Middle frontal gyrus (tissue), 1 donor: ENCODE data around the gene HOXB13.
"Not testable (repeated sequence)": the region's sequence is repeated elsewhere in the genome, so short reads cannot be mapped to it uniquely, and the experiment has no call there.

Experiments used
- DNase-seq: peaks from one replicate; pipeline ENCODE4 v3.0.0-alpha.2; 2015; ENCODE audit warnings: low spot score; ENCODE audit errors: extremely low spot score

The HOXB13 gene

DNA sequence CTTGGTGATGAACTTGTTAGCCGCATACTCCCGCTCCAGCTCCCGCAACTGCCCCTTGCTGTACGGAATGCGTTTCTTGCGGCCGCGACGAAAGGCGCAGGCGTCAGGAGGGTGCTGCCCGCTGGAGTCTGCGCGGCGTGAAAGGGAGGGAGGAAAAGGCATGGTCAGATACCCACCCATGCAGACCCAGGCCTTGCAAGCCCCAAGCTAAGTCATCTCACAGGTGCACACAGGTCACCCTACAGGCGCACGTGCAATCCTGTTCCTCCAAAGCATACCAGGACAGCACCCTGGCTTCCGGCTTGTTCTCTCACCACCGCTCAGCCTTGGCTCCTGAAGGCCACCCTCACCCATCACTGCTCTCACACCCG lies 1.6 kb downstream of the HOXB13 start:
- DNase-seq: no peak

DNA sequence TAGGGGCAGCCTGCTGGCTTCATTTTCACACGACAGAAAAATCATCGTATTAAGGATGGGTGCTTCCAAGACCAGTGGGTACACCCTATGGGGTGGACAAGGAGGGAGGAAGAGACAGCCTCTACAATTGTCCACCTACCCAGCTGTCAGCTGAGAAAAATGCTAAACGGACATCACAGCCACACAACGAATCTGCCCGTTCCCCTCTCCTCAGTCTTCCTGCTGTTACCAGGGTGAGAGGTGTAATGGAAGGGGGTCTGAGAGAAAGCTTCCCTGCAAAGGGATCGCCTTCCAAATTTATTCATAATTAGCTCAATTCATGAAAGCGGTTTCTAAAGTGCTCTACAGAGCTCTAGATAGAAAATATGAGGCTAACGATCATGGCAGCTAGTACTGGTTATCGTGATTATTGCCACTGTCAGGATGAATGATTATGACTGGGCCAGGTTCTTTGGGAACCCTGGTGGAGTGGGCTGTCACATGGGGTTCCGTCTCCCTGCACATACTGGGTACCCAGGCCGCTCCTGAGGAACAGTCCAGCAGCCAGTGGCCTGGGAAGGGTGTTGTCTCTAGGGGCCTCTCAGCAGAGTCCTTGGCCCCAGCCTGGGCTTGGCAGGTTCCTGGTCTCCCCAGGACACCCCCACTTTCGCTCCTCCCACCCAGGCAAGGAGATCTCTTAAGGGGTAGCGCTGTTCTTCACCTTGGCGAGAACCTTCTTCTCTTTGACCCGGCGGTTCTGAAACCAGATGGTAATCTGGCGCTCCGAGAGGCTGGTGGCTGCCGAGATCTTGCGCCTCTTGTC lies 2.2 kb downstream of the HOXB13 start:
- DNase-seq: no peak

DNA sequence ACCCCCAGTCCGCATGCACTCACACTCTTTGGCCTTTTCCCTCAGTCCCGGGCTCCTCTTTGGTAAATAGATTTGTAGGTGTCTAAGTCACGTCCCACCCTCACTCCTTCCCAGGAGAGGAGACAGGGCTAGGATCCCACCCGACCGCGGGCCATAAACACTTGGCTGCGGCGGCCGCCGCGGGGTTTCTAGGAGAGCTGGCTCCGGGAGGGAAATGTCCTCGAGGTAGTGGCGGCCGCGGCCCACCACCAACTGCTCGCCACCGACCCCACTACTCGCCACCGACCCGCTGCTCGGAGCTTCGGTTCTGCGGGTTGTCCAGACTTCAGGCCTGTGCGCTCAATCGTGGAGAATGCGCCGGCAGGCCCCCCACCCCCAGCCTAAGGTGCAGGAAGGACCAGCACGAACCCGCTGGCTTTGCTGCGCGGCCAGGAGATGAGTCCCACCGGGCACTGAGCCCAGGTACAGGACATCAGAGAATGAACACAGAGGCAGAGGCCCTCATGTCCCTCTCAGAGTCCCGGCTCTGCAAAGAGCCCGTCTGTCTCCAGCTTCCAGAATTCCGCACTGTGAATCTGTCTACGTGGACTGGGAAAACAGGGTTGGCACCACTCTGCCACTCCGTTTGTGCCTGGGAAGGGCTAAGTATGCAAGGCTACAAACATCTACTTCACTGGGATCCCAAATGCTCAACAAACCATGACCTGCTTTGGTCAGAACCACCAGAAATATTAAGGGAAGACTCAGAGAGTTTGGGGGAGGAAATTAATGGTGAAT lies 3.1 kb downstream of the HOXB13 start:
- DNase-seq: no peak

DNA sequence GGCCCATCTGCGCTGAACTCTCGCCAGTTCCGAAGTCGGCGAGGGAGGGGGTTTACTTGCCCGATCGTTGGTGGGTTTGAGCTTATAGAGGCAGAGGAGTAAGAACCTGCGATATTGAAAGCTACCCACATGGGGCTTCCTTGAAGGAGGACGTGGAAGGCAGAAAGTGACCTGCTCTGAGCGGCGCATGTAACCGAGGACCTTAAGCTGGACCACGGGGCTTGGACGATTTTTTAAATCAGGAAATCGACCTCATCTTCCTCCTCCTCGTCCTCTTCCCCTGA lies 3.6 kb downstream of the HOXB13 start:
- no peak for DNase-seq

DNA sequence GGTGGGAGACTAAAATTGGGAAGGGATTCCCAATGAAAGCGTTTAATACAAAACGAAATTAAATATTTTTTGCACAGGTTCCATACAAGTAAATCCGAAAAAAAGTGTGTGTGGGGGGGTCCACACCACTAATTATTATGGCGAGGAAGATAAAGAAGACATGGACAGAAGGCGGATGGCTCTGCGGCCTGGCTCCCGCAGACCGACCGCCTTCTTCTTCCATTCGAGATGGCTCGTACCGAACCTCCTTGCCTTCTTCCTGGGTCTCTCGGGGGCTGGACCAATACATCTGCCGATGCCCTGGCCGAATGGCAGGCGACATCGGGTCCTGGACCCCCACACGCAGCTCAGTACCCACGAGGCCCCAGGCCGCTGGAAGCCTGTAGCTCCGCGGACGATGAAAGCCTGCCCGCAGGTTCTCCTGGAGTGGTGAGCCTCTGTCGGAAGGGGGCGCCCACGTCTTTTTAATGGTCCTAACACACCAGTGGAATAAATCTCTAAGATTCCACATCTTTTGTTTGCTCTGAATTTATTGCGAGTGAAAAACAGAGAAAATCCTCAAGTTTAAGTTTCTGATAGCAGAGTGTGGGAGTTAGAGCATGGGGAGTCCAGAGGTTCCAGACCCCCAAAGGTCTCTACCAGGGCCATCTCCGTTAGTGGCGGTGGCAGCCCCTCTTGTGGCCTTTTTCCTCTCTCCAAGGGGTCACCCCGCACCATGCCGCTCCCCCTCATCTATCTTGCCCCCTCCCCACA lies 4.1 kb downstream of the HOXB13 start:
- peak; percentile 32 for DNase-seq

DNA sequence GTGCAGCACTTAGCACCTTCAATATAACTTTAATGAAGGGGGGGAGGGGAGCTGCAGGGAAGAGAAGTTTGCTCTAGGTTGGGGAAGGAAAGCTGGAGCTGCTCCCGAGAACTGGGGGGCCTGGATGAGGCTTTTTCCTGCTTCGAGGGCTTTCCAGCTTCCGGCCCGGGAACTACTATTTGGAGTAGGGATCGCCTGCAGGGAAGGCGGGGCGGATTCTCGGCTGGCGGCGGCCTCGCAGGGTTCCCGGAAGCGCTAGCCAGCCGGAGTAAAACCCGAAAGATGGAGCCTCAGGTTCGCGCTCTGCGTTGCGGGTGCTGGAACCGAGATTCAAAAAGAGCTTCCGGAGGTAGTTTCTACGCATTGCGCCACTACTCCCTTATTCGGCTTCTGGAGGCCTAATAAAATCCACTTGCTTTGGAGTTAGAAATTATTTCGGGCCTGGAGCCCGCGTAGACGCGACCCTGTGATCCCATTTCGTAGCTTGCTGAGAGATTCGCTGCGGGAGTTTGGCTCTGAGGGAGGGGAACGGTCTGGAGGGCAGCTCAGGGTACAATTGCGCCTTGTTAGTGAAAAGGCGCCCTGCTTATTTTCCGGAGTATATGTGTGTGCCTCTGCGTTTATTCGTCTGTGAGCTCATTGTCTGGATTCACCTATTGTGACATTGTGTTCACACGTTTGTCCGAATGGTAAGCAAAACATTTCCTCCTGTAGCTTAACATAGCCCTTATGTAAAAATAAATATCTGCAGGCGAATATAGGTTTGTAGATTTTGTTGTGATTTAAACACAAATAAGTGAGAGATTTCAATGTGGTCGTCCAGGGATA lies 4.9 kb downstream of the HOXB13 start:
- no peak for DNase-seq

DNA sequence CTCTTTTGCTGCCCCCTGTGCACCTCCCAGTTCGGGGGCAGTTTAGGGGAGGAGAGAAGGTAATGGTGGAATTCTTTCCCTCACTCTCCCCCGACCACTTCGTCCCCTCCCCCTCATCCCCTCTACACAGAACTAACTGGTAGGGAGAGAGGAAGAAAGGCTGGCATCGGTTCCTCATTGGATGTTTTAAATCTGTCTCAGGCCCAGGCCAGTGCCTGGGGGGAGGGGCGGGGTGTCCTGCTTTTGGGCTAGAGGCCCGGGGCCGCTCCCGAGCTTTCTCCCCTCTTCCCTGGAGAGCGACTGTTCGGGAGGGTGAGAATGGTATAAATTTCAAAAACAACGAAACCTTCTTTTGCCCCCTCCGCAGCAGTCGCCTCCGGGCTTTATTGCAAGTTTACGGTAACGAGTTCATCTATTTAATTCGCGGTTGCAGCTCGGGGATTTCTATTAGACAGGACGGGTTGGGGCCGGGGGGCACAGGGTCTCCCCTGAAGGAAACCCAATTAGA lies 5.6 kb downstream of the HOXB13 start, which contains the start of gene PRAC2:
Gene PRAC2 (plus strand): TSS at position 271 of the 508 bp plus-strand sequence. CDS start 1,226 bp downstream, outside the sequence.
- DNase-seq: no peak

DNA sequence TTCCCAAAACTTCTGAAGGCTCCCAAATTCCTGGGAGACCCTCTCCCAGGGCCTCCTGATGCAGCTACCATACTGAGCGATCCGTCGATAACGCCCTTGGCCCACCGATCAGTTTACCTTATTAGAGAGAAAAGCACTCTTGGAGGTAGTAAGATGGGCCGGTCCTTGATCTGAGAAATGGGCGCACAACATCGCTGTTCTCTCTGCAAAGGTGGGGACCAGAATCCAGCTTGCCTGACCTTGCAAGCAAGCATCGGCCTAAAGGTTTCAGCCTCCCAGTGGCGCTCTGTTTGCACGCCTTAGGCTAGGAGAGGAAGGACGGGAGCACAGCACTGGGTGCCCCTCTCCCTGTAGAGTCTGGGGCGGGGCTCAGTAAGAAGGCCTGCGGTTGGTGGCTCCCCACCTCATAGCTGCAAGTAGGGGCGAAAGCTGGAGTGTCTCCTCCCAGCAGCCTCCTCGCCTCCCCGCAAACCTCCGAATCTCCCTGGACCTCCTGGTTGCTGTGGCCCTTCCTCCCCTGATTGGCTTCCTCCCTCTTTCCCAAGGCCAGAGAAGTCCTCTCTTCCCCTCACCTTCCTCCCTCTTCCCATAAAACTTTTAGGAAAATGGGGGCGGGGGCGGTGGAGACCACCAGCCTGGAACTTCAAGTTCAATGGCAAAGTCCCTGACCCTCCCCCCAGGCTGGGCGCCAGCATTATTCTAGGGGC lies 6.2 kb downstream of the HOXB13 start, which contains the start of gene PRAC1:
Gene PRAC1 (minus strand): TSS at position 318 of the 707 bp plus-strand sequence. CDS start 126 bp downstream, at position 192.
- no peak for DNase-seq

DNA sequence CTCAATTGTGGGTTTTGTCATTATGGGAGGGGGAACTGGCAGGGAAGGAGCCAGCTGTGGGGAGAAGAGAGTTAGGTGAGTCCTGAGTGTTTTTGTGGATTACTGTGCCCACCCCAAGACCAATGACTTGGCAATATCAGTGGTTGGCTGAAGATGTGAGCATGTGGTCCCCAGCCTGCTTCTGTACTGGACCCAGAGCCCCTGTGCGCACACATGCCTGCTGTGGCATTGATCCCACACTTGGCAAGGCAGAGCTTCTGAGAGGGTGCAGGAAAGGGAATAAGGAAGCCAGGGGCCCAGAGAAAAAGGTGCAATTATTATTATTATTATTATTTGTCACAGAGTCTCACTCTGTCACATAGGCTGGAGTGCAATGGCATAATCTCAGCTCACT lies 7.5 kb downstream of the HOXB13 start:
- no peak for DNase-seq

DNA sequence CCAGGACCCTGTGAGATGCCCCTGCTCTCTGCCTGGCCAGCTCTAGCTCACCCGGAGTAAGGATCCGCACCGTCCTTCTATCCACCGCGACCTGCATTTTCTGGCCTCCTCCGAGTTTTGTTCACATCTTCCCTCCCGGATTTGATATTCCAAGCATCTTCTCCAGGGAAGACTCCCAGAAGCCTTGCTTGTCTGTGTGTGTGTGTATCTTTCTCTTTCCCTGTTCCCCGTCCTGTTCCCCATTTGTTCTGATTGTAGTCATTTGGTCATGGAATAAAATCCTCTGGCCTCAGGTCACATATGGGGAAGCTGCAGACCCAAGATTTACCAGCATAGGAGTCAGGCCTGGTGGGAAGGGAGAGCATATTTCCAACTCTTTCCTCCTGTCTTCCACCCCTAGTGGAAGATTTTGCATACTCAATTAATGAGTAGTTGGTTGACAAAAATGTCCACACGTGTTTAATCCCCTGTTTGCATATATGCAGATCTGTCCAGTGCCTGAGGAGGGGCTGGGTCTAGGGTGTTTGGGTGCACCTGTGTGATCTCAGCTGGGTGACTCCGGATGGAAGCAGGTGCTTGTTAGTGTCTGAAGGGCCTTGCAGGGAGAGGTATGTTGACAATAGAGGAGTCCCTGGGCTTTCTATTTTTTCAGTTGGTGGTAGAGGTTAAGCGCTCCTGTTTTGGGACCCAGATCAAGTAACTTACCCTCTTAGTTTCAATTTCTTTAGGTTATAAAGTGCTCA lies 8.1 kb downstream of the HOXB13 start:
- no peak for DNase-seq

DNA sequence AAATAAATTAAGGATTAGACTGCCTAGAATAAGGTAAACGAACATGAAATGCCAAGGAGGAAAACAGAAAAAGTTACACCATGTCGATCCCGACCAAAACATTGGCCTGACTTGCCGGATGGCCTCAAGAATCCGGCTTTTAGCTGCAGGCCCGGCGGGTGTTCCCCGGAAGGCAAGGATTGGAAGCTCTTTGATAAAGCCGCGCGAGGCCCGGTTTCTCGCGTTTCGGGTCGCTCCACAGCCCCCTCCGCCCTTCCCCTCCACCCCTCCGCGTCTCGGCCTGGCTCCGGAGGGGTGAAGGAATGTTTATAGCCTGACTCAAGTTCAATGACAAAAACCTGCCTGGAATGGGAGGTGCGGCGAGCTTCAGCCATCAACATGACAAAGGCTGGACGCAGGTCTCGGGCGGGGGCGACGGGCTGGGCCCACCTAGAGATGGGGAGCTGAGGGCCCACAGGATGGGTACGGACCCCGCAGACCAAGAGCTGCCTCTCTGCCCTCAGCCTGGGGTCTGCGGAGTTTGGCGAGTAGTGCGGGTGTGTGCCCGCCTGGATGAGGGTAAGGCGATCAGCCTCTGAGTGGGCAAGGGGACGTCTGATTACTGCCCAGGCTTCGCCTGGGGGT lies 8.8 kb downstream of the HOXB13 start:
- no peak for DNase-seq

DNA sequence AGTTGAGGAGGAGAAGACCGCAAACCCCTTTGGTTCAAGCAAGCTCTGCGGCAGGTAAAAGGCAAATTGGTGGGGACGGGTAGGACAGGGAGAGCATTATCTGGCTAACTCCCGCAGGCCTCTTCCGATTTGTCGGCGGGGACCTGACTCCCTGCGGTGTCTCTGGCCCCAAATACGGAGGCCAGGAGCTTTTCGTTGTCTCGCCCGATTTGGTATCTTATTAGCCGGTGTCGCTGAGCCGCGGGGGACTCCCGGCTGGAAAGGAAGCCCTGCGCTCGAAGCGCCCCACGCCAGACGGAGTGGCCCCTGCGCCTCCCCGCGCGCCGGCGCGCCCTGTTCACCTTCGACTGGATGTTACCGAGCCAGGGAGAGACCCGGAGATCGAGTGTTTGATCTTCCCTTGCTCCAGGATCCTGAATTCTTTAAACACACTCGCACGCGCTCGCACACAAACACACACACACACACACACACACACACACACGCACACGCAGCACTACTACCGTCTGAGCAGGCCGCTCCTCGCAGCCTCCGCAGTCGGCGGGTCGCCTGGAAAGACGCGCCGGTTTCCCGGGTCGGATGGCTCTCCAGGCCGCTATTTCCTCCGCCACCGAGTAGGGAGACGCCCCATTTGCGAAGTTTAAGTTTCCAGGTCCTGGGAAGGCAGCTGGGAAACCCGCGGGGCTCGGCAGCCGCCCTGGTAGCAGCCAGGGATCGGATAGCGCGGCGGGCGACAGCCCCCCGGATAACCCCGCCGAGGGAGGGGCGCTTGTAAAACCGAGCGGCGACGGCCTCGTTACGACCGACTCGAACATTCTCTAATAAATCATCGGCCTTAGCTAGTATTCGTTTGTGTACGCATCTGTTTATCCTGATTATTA lies 9.5 kb downstream of the HOXB13 start:
- DNase-seq: no peak

DNA sequence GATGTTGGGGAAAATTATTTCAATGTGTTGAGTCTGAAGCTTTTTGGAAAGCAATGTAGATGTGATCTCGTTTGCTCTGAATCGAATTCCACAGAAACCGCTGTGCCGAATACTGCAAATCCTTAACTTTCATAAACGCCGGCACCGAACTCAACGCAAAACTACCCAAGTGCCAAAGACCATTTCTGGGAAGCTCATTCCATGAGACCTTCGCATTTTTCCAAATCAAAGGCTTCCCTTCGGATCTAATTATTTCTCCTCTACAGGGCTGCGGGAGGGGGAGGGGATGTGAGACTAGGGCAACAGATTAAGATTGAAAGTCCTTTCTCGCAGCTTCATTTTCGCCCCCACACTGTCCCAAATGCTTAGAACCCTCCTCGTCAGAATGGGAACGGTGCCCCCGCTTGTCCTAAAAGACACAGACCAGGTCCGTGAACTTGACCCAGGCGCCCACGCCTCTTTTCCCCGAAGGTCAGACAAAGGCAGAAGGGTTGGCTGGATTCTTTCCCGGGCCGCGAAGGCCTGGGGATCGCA lies 10.3 kb downstream of the HOXB13 start:
- no peak for DNase-seq

DNA sequence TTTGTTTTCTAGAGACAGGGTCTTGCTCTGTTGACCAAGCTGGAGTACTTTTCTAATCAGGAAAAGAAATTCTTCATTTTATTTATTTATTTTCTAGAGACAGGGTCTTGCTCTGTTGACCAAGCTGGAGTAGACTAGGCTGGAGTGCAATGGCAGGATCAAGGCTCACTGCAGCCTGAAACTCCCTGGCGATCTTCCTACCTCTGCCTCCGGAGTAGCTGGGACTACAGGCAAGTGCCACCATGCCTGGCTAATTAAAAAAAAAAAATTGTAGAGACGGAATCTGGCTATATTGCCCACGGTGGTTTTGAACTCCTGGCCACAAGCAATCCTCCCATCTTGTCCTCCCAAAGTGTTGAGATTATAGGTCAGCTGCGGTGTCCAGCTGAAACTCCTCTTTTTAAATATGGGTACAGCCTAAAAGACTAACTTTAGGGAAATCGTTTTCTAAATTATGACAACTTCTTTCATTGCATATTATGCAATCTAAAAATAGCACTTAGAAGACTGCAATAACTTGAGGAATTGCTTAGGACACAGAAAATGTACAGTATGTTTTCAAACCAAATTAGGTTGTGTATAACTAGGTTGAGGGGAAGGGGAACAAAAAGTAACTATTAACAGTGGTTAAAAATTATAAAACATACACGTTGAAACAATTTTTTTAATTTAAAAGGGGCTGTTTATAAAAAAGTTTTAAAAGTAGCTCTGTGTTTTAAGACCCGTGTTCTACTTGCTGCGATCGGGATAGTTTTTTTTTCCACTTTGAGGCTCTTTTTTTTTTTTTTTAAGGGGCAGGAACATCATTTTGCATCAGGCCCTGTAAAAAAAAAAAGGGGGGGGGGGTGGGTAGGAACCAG lies 11.0 kb downstream of the HOXB13 start:
- no peak for DNase-seq

DNA sequence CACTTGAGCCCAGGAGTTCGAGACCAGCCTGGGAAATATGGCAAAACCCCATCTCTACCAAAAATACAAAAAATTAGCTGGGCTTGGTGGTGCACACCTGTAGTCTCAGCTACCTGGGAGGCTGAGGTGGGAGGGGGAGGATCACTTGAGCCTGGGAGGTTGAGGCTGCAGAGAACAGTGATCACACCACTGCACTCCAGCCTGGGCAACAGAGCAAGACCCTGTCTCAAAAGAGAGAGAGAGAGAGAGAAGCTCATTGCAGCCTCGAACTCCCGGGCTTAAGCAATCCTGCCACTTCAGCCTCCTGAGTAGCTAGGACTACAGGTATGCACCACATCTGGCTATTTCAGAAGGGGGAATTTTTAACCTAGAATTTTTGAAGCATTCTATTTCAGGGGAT lies 12.0 kb downstream of the HOXB13 start:
- not testable (repeated sequence) for DNase-seq

DNA sequence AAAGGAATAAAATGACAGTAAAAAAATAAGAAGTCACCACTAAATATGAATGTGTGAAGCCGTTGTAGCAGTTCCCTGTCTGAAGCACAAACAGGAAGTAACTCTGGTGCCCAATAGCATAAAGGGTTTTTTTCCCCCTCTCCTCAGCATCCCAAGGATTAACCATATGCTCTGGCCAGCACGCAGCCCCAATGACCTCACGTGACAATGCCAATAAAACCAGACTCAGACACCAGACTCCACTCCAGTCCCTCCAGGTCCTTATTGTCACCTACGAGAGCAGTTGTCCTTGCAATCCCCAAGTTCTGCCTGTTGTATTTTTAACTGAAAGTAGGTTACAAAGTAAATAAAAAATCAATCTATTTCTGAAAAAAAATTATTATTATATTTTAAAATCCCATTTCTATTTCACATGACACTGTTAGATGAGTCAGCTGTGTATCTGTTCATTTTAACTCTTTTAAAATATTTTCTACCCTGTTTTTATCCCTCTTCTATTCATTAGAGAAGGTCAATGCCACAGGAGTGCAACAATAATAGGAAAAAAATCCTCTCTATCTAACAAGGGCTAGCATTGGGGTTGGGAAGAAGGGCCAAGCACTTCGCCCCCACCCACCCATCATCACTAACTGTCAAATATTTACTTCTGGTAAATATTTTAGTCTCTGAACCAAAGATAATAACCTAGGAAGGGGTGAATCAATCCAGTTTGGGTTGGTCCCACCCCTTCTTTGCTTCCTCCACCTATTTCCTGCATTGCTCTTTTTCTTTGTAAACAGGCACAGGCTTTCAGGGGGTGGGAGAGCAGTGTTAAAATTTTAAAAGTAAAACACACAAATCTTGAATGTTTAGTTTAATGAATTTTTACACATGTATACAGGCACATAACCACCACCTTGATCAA lies 12.8 kb downstream of the HOXB13 start:
- DNase-seq: no peak
